ENCODE data around the gene KCNQ2. TPM values are rescaled to one million over a fixed set of nuclear protein-coding genes. Genes with fewer than 3 reads are reported as not detected.

Gene KCNQ2
- total and polyA plus RNA-seq, 4 donors, result not detected

GRCh38 chr20:63369724-63370617 lies 102.5 kb downstream of the KCNQ2 start:
- H3K9me3 ChIP-seq (ENCODE audit: control insufficient read depth in 4 of 4, low read length in 3 of 4), result no peaks in the 10 kb centered on the region
- no peak for DNase-seq (ENCODE audit: low spot score)
- H3K27ac ChIP-seq (ENCODE audit: low read depth in 1 of 2, low read length in 2 of 2), result no peak overlapping the region
- H3K4me1 ChIP-seq (ENCODE audit: control insufficient read depth in 4 of 4, insufficient read depth in 4 of 4, low read length in 3 of 4), result peaks cover 0 to 28% (median 18%) of the 10 kb centered on the region in 4 donors
- H3K36me3 ChIP-seq (ENCODE audit: control insufficient read depth in 4 of 4, insufficient read depth in 3 of 4, low read depth in 1 of 4, low read length in 3 of 4), result no peaks in the 10 kb centered on the region
- no peak overlapping the region for H3K9ac ChIP-seq (ENCODE audit: low read depth in 1 of 2, low read length in 2 of 2)
- TF ChIP-seq FOXA1 (IDR thresholded peaks at IDR 0.05), result no peak
- TF ChIP-seq JUND (IDR thresholded peaks at IDR 0.05), result no peak
- no peak for TF ChIP-seq EGR1 (IDR thresholded peaks at IDR 0.05; ENCODE audit: low read depth in 2 of 2)
- TF ChIP-seq RAD21 (IDR thresholded peaks at IDR 0.05), result no peak
- no peak for TF ChIP-seq HNF4G (IDR thresholded peaks at IDR 0.05)
- TF ChIP-seq NR2F2 (IDR thresholded peaks at IDR 0.05), result no peak
- TF ChIP-seq MAX (IDR thresholded peaks at IDR 0.05), result no peak
- no peak for TF ChIP-seq YY1 (IDR thresholded peaks at IDR 0.05)
- TF ChIP-seq ATF3 (IDR thresholded peaks at IDR 0.05), result no peak
- no peak for TF ChIP-seq CTCF (IDR thresholded peaks at IDR 0.05; ENCODE audit: low read depth, low read length, missing input control)
- no peak for TF ChIP-seq HNF4A (conservative IDR thresholded peaks at IDR 0.05)
- TF ChIP-seq GABPA (IDR thresholded peaks at IDR 0.05 in 1 of 2, conservative IDR thresholded peaks at IDR 0.05 in 1 of 2), result no peak
- WGBS, result 76% methylated on average over 24 of the region's 24 CpGs
- H3K27me3 ChIP-seq (ENCODE audit: control insufficient read depth in 4 of 4, insufficient read depth in 4 of 4, low read length in 3 of 4), result no peaks in the 10 kb centered on the region
- H3K4me3 ChIP-seq (ENCODE audit: low read depth in 1 of 3, low read length in 3 of 3), result no peak overlapping the region

- Histone ChIP-seq H3K9me3 (ENCODE audit: control insufficient read depth in 4 of 4, low read length in 3 of 4) (no peaks in the 10 kb centered on the region), H3K9ac (ENCODE audit: low read depth in 1 of 2, low read length in 2 of 2) (no peak overlapping the region), H3K4me3 (ENCODE audit: low read depth in 1 of 3, low read length in 3 of 3) (no peak overlapping the region), H3K36me3 (ENCODE audit: control insufficient read depth in 4 of 4, insufficient read depth in 3 of 4, low read depth in 1 of 4, low read length in 3 of 4) (no peaks in the 10 kb centered on the region), H3K4me1 (ENCODE audit: control insufficient read depth in 4 of 4, insufficient read depth in 4 of 4, low read length in 3 of 4) (peaks cover 0 to 37% (median 22%) of the 10 kb centered on the region in 4 donors), H3K27me3 (ENCODE audit: control insufficient read depth in 4 of 4, insufficient read depth in 4 of 4, low read length in 3 of 4) (no peaks in the 10 kb centered on the region), H3K27ac (ENCODE audit: low read depth in 1 of 2, low read length in 2 of 2) (no peak overlapping the region)
- DNase-seq (ENCODE audit: low spot score), result no peak
- no peak for TF ChIP-seq ZBTB33 (IDR thresholded peaks at IDR 0.05)
- TF ChIP-seq TAF1 (conservative IDR thresholded peaks at IDR 0.05), result no peak
- TF ChIP-seq REST (IDR thresholded peaks at IDR 0.05), result no peak
- TF ChIP-seq NR2F2 (IDR thresholded peaks at IDR 0.05), result no peak
- TF ChIP-seq JUND (IDR thresholded peaks at IDR 0.05), result no peak
- TF ChIP-seq HNF4A (conservative IDR thresholded peaks at IDR 0.05), result no peak
- no peak for TF ChIP-seq RAD21 (IDR thresholded peaks at IDR 0.05)
- no peak for TF ChIP-seq RXRA (IDR thresholded peaks at IDR 0.05)
- no peak for TF ChIP-seq ATF3 (IDR thresholded peaks at IDR 0.05)
- no peak for TF ChIP-seq FOXA2 (IDR thresholded peaks at IDR 0.05)
- no peak for TF ChIP-seq SP1 (IDR thresholded peaks at IDR 0.05)
- TF ChIP-seq FOXA1 (IDR thresholded peaks at IDR 0.05), result no peak
- TF ChIP-seq GABPA (IDR thresholded peaks at IDR 0.05 in 1 of 2, conservative IDR thresholded peaks at IDR 0.05 in 1 of 2), result no peak
- TF ChIP-seq MAX (IDR thresholded peaks at IDR 0.05), result no peak
- TF ChIP-seq CTCF (IDR thresholded peaks at IDR 0.05; ENCODE audit: low read depth, low read length, missing input control), result no peak
- TF ChIP-seq EGR1 (IDR thresholded peaks at IDR 0.05; ENCODE audit: low read depth in 2 of 2), result no peak
- no peak for TF ChIP-seq HNF4G (IDR thresholded peaks at IDR 0.05)
- no peak for TF ChIP-seq YY1 (IDR thresholded peaks at IDR 0.05)
- 91% methylated on average over 10 of the region's 10 CpGs for WGBS
Observed at GRCh38 chr20:63369024-63369530, 103.4 kb downstream of the KCNQ2 start.
